Vagina (tissue), 2 donors: ENCODE measurements around the gene SNAP29.

Experiments used
- CTCF ChIP-seq, 3 experiments: fragments of 450-650 bp in 2 of 3; fragments of 200-600 bp in 1 of 3; sonication (generic) in 1 of 3; IDR thresholded peaks; one replicate each; pipeline ENCODE4 v1.5.1; 2017 to 2019; ENCODE audit warnings: antibody characterized with exemption in 3 of 3, mild to moderate bottlenecking in 2 of 3, moderate library complexity in 2 of 3
- POLR2A ChIP-seq, 2 donors: fragments of 450-650 bp; IDR thresholded peaks; one replicate each; pipeline ENCODE4 v1.6.1; 2017; ENCODE audit warnings: antibody characterized with exemption in 2 of 2, mild to moderate bottlenecking in 2 of 2, moderate library complexity in 2 of 2
- POLR2AphosphoS5 ChIP-seq, 2 donors: sonication (generic); formaldehyde crosslinking; IDR thresholded peaks; one replicate each; pipeline ENCODE4 v1.9.0; 2017; ENCODE audit warnings: antibody characterized with exemption in 2 of 2, mild to moderate bottlenecking in 2 of 2, low read depth in 1 of 2; ENCODE audit not compliant: insufficient read depth in 1 of 2

GRCh38 chr22:20811171-20811570 lies 47.6 kb upstream of the SNAP29 start:
- TF ChIP-seq CTCF (IDR thresholded peaks at IDR 0.05), result no peak
- no peak for TF ChIP-seq POLR2A (IDR thresholded peaks at IDR 0.05)
- no peak for TF ChIP-seq POLR2AphosphoS5 (IDR thresholded peaks at IDR 0.05; ENCODE audit: insufficient read depth in 1 of 2, low read depth in 1 of 2)
